ENCODE measurements around the gene KCNH2.

- TF ChIP-seq CTCF (IDR thresholded peaks at IDR 0.05) (peak in 6 of 12 donors; percentile 9 to 21 (median 19)), POLR2A (IDR thresholded peaks at IDR 0.05) (no peak)
These were observed 13.5 kb downstream of the KCNH2 start for GRCh38 chr7:150964593-150965111.
